ENCODE results near the gene EIF4E. TPM values are rescaled to one million over a fixed set of nuclear protein-coding genes. Genes with fewer than 3 reads are reported as not detected.
"Not testable (repeated sequence)": the region's sequence is repeated elsewhere in the genome, so short reads cannot be mapped to it uniquely, and the experiment has no call there.

EIF4E gene
- total RNA-seq, 1 donor from 2014 or later, result 78.6 TPM

DNA sequence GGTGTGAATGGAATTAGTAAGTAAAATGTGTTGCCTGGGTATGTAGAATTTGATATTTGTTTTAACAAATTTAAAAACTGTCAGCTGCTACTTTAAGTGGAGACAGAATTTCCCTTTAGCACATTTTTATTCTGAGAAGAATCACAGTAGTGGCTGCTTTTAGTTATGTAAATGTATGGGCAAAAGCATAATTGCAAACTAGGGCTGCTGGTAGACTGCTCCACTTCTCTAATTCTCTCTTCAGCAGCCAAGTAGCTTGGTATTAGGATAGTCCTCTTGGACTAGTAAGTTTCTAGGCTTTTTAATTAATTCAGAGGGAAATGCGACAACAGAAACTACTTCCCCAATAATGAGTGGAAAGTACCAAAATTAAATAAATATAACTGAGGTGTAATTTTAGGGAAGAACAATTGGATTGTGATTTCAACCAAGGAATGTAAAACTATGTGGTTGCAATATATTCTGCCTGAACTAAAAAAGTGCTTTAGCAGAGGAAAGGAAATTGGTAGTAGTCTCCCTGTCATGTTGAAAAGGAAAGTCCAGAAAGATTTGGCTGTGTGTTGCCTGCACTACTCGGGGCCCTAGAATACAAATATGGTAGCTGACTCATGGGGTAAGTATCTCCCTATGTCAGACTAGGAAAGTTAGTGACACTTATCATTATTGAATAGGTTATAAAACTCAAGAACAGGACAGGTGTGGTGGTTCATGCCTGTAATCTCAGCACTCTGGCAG, 9.2 kb upstream of the EIF4E start:
- no peak for DNase-seq (ENCODE audit: low read depth)
- no peaks in the 10 kb centered on the region for H3K36me3 ChIP-seq (ENCODE audit: control insufficient read depth, insufficient read depth, low read length)
- no peaks in the 10 kb centered on the region for H3K27me3 ChIP-seq (ENCODE audit: control insufficient read depth, insufficient read depth, low read length)
- no peak overlapping the region for H3K4me3 ChIP-seq (ENCODE audit: low read depth, low read length)
- TF ChIP-seq, protein P1, sequence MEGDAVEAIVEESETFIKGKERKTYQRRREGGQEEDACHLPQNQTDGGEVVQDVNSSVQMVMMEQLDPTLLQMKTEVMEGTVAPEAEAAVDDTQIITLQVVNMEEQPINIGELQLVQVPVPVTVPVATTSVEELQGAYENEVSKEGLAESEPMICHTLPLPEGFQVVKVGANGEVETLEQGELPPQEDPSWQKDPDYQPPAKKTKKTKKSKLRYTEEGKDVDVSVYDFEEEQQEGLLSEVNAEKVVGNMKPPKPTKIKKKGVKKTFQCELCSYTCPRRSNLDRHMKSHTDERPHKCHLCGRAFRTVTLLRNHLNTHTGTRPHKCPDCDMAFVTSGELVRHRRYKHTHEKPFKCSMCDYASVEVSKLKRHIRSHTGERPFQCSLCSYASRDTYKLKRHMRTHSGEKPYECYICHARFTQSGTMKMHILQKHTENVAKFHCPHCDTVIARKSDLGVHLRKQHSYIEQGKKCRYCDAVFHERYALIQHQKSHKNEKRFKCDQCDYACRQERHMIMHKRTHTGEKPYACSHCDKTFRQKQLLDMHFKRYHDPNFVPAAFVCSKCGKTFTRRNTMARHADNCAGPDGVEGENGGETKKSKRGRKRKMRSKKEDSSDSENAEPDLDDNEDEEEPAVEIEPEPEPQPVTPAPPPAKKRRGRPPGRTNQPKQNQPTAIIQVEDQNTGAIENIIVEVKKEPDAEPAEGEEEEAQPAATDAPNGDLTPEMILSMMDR (IDR thresholded peaks at IDR 0.05; ENCODE audit: insufficient read depth, low read length, poor library complexity, severe bottlenecking), result no peak

DNA sequence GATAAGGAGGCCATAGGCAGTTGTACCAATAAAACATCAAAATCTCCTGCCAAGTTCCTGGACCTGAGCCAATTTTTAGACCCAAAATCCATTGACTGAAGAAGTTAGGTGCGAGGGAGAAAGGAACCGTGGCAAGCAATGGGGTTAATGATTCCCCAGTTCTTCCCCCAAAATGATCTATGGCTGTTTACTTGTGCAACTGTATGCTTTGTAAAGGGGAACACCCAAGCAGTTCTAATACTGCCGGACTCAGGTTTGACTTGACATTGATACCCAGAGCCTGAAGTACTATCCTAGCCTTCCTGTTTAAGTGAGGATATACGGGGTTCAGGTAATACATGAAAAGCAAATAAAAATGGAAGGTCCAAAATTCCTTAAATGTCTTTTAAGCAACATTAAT, 6.7 kb upstream of the EIF4E start:
- no peaks in the 10 kb centered on the region for H3K36me3 ChIP-seq (ENCODE audit: control insufficient read depth, insufficient read depth, low read length)
- TF ChIP-seq, protein P1 (IDR thresholded peaks at IDR 0.05; ENCODE audit: insufficient read depth, low read length, poor library complexity, severe bottlenecking), result no peak
- no peaks in the 10 kb centered on the region for H3K27me3 ChIP-seq (ENCODE audit: control insufficient read depth, insufficient read depth, low read length)
- DNase-seq (ENCODE audit: low read depth), result no peak
- H3K4me3 ChIP-seq (ENCODE audit: low read depth, low read length), result no peak overlapping the region

DNA sequence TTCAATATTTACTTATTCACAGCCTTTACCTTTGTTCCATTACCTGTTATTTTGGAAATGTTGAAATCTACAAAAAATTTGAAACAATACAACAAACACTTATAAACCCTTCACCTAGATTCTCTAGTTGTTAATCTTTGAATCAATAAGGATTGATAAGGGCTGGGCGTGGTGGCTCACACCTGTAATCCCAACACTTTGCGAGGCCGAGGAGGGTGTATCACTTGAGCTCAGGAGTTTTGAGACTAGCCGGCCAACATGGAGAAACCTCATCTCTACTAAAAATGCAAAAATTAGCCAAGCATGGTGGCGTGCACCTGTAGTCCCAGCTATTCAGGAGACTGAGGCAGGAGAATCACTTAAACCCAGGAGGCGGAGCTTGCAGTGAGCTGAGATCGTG, 5.9 kb upstream of the EIF4E start:
- H3K27me3 ChIP-seq (ENCODE audit: control insufficient read depth, insufficient read depth, low read length); DNase-seq (ENCODE audit: low read depth); H3K36me3 ChIP-seq (ENCODE audit: control insufficient read depth, insufficient read depth, low read length); H3K4me3 ChIP-seq (ENCODE audit: low read depth, low read length): not testable (repeated sequence)

DNA sequence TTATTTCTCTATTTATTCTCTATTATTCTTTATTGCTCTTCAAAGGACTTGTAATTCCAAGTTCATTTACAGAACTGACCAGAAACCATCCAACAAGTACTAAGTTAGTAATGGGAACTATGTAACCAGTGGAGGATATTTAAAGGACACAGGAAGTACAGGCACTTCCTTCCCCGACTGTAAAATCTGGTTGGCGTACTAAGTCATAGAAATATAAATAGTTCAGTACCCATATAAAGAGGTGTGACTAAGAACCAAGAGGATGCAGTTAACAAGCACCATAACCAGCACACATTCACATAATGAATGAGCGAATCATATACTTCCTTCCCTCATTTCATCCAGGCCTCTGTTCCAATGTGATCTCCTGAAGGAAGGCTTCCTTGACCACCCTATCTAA, 3.6 kb upstream of the EIF4E start:
- Histone ChIP-seq H3K4me3 (ENCODE audit: low read depth, low read length) (no peak overlapping the region), H3K36me3 (ENCODE audit: control insufficient read depth, insufficient read depth, low read length) (no peaks in the 10 kb centered on the region), H3K27me3 (ENCODE audit: control insufficient read depth, insufficient read depth, low read length) (no peaks in the 10 kb centered on the region)
- TF ChIP-seq, protein P1 (IDR thresholded peaks at IDR 0.05; ENCODE audit: insufficient read depth, low read length, poor library complexity, severe bottlenecking), result no peak
- DNase-seq (ENCODE audit: low read depth), result no peak

DNA sequence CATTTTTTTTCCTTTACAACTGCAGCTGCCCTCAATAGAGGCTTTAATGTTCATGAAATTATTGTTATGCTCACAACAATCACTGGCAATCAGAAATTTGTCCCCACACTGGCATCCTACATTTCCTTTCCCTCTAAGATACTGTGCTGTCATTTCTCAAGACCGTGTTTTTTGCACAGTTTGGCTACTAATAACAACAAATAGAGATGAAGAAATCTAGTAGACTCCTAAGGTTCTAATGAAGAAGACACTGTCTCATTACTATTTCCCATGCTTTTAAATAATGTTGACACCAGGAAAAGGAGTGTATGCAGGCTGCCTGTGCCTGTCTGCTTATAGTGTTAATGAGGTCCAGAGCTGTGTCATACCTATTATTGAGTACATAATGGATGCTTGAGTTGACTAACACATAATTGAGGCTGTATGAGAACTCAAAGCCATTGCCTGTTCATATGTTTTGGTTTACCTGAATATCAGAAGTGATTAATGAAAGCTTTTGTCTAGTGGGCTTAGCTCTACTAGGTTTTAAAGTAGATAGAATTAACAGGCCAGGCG, 1.5 kb upstream of the EIF4E start:
- H3K36me3 ChIP-seq (ENCODE audit: control insufficient read depth, insufficient read depth, low read length), result no peaks in the 10 kb centered on the region
- H3K27me3 ChIP-seq (ENCODE audit: control insufficient read depth, insufficient read depth, low read length), result no peaks in the 10 kb centered on the region
- peak overlapping the region; percentile 2 for H3K4me3 ChIP-seq (ENCODE audit: low read depth, low read length)
- DNase-seq (ENCODE audit: low read depth), result no peak
- TF ChIP-seq, protein P1 (IDR thresholded peaks at IDR 0.05; ENCODE audit: insufficient read depth, low read length, poor library complexity, severe bottlenecking), result no peak

DNA sequence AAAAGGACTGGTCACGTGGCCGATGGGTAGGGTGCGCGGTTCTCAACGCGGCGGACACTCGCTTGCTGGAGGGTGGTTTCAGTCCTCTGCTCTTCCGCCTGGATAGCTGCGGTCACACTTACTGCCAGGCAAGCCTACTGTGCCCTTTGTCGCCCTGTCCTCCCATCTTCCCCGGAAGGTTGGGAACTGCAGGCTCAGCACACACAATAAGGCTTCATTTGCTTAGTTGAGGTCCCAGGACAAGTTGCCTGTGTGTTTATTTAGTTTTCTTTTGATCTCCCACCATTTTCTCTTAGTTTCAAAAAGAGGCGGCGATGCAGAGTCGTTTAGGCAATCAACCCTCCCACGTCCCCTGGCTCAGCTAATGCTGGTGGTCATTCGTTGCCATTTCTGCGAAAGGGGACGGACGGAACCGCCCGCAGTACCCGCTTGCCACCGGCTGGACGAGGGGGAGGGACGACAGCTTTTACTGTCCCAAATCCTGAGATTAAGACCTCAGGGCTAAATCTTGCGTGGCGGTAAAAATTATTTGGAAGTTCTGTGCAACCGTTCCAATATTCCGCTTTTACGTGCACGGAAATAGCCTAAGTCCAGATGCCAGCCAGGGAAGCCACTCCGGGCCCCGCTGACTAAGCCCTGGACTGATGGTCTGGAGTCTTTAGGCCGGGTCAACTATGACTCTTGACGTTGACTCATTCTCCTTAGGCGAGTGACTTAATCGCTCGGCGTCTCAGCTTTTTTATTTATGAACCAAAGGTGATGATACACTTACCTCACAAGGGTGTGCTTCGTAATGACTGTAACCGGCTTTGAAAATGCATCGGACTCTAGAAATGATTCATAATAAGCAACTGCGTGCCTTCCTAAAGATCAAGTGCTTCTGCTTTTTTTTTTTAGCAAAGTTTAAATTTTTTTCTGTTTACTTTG, 671 bp upstream of the EIF4E start:
- Histone ChIP-seq H3K27me3 (ENCODE audit: control insufficient read depth, insufficient read depth, low read length) (no peaks in the 10 kb centered on the region), H3K36me3 (ENCODE audit: control insufficient read depth, insufficient read depth, low read length) (no peaks in the 10 kb centered on the region), H3K4me3 (ENCODE audit: low read depth, low read length) (peak overlapping the region; percentile 55)
- peak; percentile 94 for DNase-seq (ENCODE audit: low read depth)
- TF ChIP-seq, protein P1 (IDR thresholded peaks at IDR 0.05; ENCODE audit: insufficient read depth, low read length, poor library complexity, severe bottlenecking), result no peak

Data from kidney epithelial cell (primary cell).